Mucosa of descending colon (tissue), 3 donors: ENCODE data around the gene GNRH2. TPM values are rescaled to one million over a fixed set of nuclear protein-coding genes. Genes with fewer than 3 reads are reported as not detected.

Experiments
- ATAC-seq: fragments of 200-7000 bp; cut with Tn5 transposase; one replicate; pipeline ENCODE4 v1.9.1; 2020; ENCODE audit warnings: mild to moderate bottlenecking, moderate library complexity
- DNase-seq, 3 donors: peaks; one replicate each; pipeline ENCODE4 v3.0.0-alpha.2; 2020
- H3K36me3 ChIP-seq: fragments of 200-600 bp; one replicate; pipeline ENCODE4 v1.8.0; 2021; ENCODE audit warnings: low read depth, mild to moderate bottlenecking
- H3K4me1 ChIP-seq: fragments of 200-600 bp; one replicate; pipeline ENCODE4 v1.8.0; 2021; ENCODE audit warnings: low read depth, mild to moderate bottlenecking
- H3K4me3 ChIP-seq: fragments of 200-600 bp; one replicate; pipeline ENCODE4 v1.8.0; 2021; ENCODE audit warnings: mild to moderate bottlenecking
- H3K9me3 ChIP-seq: fragments of 200-600 bp; one replicate; pipeline ENCODE4 v1.8.0; 2021; ENCODE audit warnings: mild to moderate bottlenecking
- intact Hi-C, 2 donors: fragments of 100-400 bp; cut with DNase I in 1 of 2; cut with micrococcal nuclease in 1 of 2; formaldehyde crosslinking; loops; one replicate each; pipeline versions ENCODE4 v1.11.0 to v1.11.1; 2022; cut with DNase I, micrococcal nuclease
- total RNA-seq, 3 donors: library from RNA; stranded (reverse); fragmentation: NEBNext Ultra II Directional in 2 of 3; extraction: Animal tissue kit (Norgen Biotek cat#: 25700) in 2 of 3; gene quantifications; one replicate each; pipeline versions ENCODE4 v1.2.1 to v1.2.4, GENCODE V29; 2021 to 2023
- TF ChIP-seq, protein P1 (sequence below): fragments of 200-600 bp; IDR thresholded peaks from one replicate; pipeline ENCODE4 v1.8.0; 2022; ENCODE audit warnings: antibody characterized with exemption, mild to moderate bottlenecking
- donor health status: DM: no; HTN: no; CAD: no; lungs with moderate emphysema.
- donor health status: DM: no; HTN: no; CAD: no.
- donor health status: DM: no; HTN: yes; CAD: no.

GNRH2 gene
- total RNA-seq, 3 donors from 2014 or later, result 1.1 TPM; not detected in 2

DNA sequence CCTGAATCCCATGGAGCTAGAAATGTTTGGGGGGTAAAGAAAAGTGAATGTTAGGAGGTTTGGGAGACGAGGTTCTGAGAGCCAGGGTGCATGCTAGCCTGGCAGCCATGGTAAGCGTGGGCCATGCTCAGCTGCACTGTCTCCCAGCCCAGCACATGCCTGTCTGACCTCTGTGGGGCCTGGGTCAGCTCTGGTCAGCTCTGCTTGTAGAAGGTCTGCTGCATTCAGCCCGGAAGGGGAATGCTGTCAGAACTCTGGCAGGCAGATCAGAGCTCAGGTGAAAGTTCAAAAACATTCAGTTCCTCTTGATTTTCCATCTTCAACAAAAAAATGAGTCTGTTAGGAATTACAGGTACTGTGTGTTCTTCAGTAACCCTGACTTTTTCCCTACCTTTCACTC, 5.8 kb upstream of the GNRH2 start:
- Histone ChIP-seq H3K4me3 (no peak overlapping the region), H3K4me1 (no peaks in the 10 kb centered on the region), H3K9me3 (no peaks in the 10 kb centered on the region), H3K36me3 (peaks cover 12% of the 10 kb centered on the region)
- DNase-seq, result no peak
- intact Hi-C loops, result no loop called here
- TF ChIP-seq, protein P1, sequence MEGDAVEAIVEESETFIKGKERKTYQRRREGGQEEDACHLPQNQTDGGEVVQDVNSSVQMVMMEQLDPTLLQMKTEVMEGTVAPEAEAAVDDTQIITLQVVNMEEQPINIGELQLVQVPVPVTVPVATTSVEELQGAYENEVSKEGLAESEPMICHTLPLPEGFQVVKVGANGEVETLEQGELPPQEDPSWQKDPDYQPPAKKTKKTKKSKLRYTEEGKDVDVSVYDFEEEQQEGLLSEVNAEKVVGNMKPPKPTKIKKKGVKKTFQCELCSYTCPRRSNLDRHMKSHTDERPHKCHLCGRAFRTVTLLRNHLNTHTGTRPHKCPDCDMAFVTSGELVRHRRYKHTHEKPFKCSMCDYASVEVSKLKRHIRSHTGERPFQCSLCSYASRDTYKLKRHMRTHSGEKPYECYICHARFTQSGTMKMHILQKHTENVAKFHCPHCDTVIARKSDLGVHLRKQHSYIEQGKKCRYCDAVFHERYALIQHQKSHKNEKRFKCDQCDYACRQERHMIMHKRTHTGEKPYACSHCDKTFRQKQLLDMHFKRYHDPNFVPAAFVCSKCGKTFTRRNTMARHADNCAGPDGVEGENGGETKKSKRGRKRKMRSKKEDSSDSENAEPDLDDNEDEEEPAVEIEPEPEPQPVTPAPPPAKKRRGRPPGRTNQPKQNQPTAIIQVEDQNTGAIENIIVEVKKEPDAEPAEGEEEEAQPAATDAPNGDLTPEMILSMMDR, result no peak
- ATAC-seq, result no peak

DNA sequence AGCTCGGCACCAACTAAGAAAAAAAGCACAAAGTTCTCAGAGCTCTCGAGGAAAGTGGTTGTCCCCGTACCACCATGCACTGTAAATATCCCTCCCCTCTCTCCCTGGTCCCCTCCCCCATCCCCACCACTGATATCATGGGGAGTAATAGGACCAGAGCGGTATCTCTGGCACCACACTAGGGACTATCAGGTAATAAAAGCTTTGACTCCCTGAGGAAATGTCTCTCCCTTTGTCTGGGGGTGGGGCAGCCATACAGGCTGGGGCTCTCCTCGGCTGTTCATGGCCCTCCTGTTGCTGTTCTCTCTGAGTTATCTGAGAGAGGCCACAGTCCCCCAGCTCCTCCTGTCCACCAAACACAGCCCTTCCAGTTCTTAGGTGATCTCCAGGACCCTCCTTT, 5.0 kb upstream of the GNRH2 start:
- TF ChIP-seq, protein P1, result no peak
- ATAC-seq (no peak), DNase-seq (no peak)
- no peak overlapping the region for H3K4me3 ChIP-seq
- intact Hi-C loops, result no loop called here
- peaks cover 12% of the 10 kb centered on the region for H3K36me3 ChIP-seq
- H3K9me3 ChIP-seq, result no peaks in the 10 kb centered on the region
- no peaks in the 10 kb centered on the region for H3K4me1 ChIP-seq

DNA sequence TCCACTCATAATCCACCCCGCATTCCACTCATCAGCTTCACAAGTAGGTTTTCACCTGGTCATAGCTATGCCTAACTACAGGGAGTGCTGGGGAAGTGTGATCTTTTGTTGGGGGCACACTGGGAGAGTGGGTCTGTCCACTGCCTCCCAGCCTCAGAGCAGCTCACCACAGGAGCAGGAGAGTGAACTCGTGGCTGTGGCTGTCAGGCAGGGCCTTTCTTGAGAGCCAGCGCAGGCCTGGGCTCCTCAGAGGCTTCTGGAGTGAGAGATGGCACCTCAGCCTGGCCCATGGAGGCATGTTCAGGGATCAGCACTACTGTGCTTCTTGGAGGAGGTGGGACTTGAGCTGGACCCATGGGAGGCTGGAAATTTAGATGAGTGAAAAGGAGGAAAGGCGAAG, 4.0 kb upstream of the GNRH2 start:
- H3K36me3 ChIP-seq, result peaks cover 12% of the 10 kb centered on the region
- no peaks in the 10 kb centered on the region for H3K4me1 ChIP-seq
- TF ChIP-seq, protein P1, result no peak
- H3K4me3 ChIP-seq, result no peak overlapping the region
- DNase-seq, result no peak
- H3K9me3 ChIP-seq, result no peaks in the 10 kb centered on the region
- no peak for ATAC-seq
- intact Hi-C loops, result no loop called here

DNA sequence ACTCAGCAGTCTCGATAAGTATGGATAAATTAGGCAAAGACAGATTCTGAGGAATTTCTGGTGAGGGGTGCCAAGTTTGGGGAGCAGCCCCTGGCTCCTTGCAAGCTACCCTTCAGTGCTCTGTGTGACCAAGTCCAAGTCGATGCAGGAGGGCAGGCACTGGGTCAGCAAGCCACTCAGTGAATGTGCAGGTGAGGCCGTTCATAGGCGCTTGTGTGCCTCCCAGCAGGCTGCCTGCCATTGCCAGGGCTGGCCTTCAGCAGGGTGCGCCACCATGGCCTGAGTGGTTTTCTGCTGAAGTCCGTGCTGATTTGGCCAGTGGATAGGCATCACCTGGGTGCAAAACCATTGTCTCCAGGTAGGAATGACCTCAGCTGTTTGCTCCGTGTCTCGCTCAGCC, 3.3 kb upstream of the GNRH2 start:
- Histone ChIP-seq H3K4me1 (peaks cover 2% of the 10 kb centered on the region), H3K36me3 (peaks cover 12% of the 10 kb centered on the region), H3K9me3 (no peaks in the 10 kb centered on the region), H3K4me3 (no peak overlapping the region)
- intact Hi-C loops, result no loop called here
- ATAC-seq (no peak), DNase-seq (no peak)
- TF ChIP-seq, protein P1, result no peak

DNA sequence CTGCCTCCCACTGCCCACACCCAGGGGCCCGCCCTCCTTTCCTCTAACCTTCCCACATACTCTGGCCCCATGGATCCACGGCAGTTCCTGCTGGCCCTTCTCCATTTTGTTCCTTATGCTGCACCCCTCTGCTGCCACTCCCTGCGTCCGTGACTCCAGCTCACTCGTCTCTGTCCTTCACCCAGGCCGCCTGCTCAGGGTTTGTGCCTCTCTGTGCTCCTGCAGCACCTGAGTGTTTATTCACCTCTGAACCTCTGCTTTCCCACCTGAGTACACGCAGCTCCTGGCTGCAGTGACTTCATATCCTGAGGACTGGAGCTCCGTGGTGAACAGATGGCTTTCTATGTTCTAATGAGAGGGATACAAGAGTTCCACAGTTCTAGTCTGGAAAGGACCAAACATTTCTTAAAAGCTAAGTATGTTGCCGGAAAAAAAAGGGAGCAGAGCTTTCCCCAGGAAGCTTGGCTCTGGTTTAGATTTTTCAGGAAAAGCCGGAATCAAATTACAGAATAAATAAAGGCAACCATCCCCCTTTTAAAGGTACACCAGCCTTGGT, 1.5 kb upstream of the GNRH2 start:
- Histone ChIP-seq H3K4me1 (peaks cover 6% of the 10 kb centered on the region), H3K4me3 (no peak overlapping the region), H3K9me3 (no peaks in the 10 kb centered on the region), H3K36me3 (peaks cover 3% of the 10 kb centered on the region)
- TF ChIP-seq, protein P1, result no peak
- DNase-seq, result no peak
- no peak for ATAC-seq
- intact Hi-C loops, result no loop called here

DNA sequence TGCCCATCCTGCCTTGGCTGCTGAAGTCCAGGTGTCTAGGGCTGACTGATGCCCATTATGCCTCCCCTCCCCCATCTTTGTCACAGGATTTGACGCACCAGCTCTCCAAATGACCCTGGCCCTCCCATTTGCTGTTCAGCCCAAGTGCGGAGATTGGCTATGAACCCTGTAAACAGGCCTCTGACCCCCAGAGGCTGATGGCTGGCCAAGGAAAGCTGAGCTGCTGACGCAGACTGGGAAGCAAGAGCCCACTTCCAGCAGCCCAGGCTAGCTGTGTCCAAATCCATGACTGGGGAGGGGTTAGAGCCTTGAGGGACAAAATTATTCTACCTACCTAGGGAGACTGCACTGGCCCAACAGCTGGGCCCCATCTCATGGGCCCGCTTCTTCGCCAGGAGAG, 797 bp upstream of the GNRH2 start:
- intact Hi-C loops, result no loop called here
- DNase-seq (peak in 1 of 3 donors; percentile 20), ATAC-seq (no peak)
- H3K36me3 ChIP-seq, result no peaks in the 10 kb centered on the region
- no peaks in the 10 kb centered on the region for H3K9me3 ChIP-seq
- H3K4me3 ChIP-seq, result no peak overlapping the region
- TF ChIP-seq, protein P1, result no peak
- H3K4me1 ChIP-seq, result peaks cover 13% of the 10 kb centered on the region
